Measurements from ENCODE around the gene DHX36.

The DHX36 gene

GRCh38 chr3:154323891-154324738, at the start of gene DHX36:
TSS of gene DHX36 (minus strand) at chr3:154324487. CDS start at chr3:154324416, 71 bp downstream.
- Histone ChIP-seq H3K4me1 (ENCODE audit: control insufficient read depth, insufficient read depth, low read length) (no peaks in the 10 kb centered on the region), H3K4me3 (ENCODE audit: low read depth, low read length) (peak within 1 kb of the TSS; percentile 78), H3K36me3 (ENCODE audit: control insufficient read depth in 2 of 2, insufficient read depth in 1 of 2, low read length in 2 of 2) (peaks cover 0 to 15% of the 10 kb centered on the region in 2 experiments; a peak in 1 of 3 replicates), H3K9me3 (ENCODE audit: control insufficient read depth, insufficient read depth, low read depth, low read length) (no peaks in the 10 kb centered on the region), H3K27ac (ENCODE audit: extremely low read depth, low read depth, low read length) (peak within 1 kb of the TSS; percentile 29; the same call in 1 of the 2 replicates)
- CTCF ChIA-PET = no interaction called here
- POLR2A ChIA-PET = no interaction called here
- TF ChIP-seq KLF9 (tag by site-specific recombination; IDR thresholded peaks at IDR 0.05; ENCODE audit: low read depth) (no peak), ZBTB49 (tag by site-specific recombination; IDR thresholded peaks at IDR 0.05; ENCODE audit: low read depth) (no peak), ZNF2 (tag by site-specific recombination; IDR thresholded peaks at IDR 0.05) (peak; percentile 58; the same call in 1 of the 2 replicates), SP2 (tag by site-specific recombination; IDR thresholded peaks at IDR 0.05) (peak; percentile 76), ZBTB11 (tag by site-specific recombination; conservative IDR thresholded peaks at IDR 0.05; ENCODE audit: low read depth) (peak; percentile 84), PATZ1 (tag by site-specific recombination; IDR thresholded peaks at IDR 0.05) (peak; percentile 70), ZNF23 (tag by site-specific recombination; IDR thresholded peaks at IDR 0.05; ENCODE audit: borderline replicate concordance) (no peak), ZNF610 (tag by site-specific recombination; IDR thresholded peaks at IDR 0.05; ENCODE audit: borderline replicate concordance) (no peak), ZSCAN30 (tag by site-specific recombination; IDR thresholded peaks at IDR 0.05) (no peak), ZNF626 (tag by site-specific recombination; IDR thresholded peaks at IDR 0.05) (no peak), ZNF146 (tag by site-specific recombination; IDR thresholded peaks at IDR 0.05) (0 out of 2 replicates have a peak, but pooled peaks have one; percentile 18), HIC1 (tag by site-specific recombination; IDR thresholded peaks at IDR 0.05) (peak; percentile 11; the same call in 1 of the 2 replicates), KLF16 (tag by site-specific recombination; IDR thresholded peaks at IDR 0.05) (no peak), ZBTB10 (tag by site-specific recombination; IDR thresholded peaks at IDR 0.05) (peak; percentile 67; the same call in 1 of the 2 replicates), ZNF654 (tag by site-specific recombination; IDR thresholded peaks at IDR 0.05; ENCODE audit: low read depth) (no peak), ZNF629 (tag by site-specific recombination; IDR thresholded peaks at IDR 0.05) (peak; percentile 99), ZBTB21 (tag by site-specific recombination; IDR thresholded peaks at IDR 0.05) (peak; percentile 99), ZBTB7A (tag by site-specific recombination; IDR thresholded peaks at IDR 0.05; ENCODE audit: low read depth) (peak; percentile 50; the same call in 1 of the 2 replicates), ATF2 (tag by site-specific recombination; IDR thresholded peaks at IDR 0.05; ENCODE audit: low read depth) (peak; percentile 97), SCRT2 (tag by site-specific recombination; IDR thresholded peaks at IDR 0.05) (0 out of 2 replicates have a peak, but pooled peaks have one; percentile 17), ZNF394 (tag by site-specific recombination; IDR thresholded peaks at IDR 0.05; ENCODE audit: borderline replicate concordance) (0 out of 2 replicates have a peak, but pooled peaks have one; percentile 7)

Measured in HEK293 (cell line).